ENCODE measurements around the gene NEDD4L.
A peak's percentile ranks its signal among the peaks of the same experiment; 100 is the strongest.
"Not testable (repeated sequence)": the region's sequence is repeated elsewhere in the genome, so short reads cannot be mapped to it uniquely, and the experiment has no call there.

NEDD4L gene

GRCh38 chr18:58027341-58027740 lies 16.7 kb upstream of the NEDD4L start:
- no peak for DNase-seq

- DNase-seq, result no peak
Observed at GRCh38 chr18:58028109-58028784, 15.8 kb upstream of the NEDD4L start.

GRCh38 chr18:58032233-58032632 lies 11.8 kb upstream of the NEDD4L start:
- DNase-seq, result no peak

- DNase-seq, result no peak
Observed at GRCh38 chr18:58033216-58033615, 10.8 kb upstream of the NEDD4L start.

- no peak for DNase-seq
Observed at GRCh38 chr18:58034370-58034769, 9.7 kb upstream of the NEDD4L start.

- DNase-seq, result no peak
Observed at GRCh38 chr18:58037163-58037562, 6.9 kb upstream of the NEDD4L start.

- DNase-seq, result no peak
Observed at GRCh38 chr18:58038063-58038462, 6.0 kb upstream of the NEDD4L start.

- DNase-seq, result no peak
Observed at GRCh38 chr18:58041633-58042032, 2.4 kb upstream of the NEDD4L start.

- DNase-seq, result no peak
Observed at GRCh38 chr18:58042826-58043490, 1.1 kb upstream of the NEDD4L start.

GRCh38 chr18:58044370-58045241 lies 580 bp downstream of the NEDD4L start:
- peak; percentile 79 for DNase-seq

- peak; percentile 68 for DNase-seq
Observed at GRCh38 chr18:58045242-58046092, 1.4 kb downstream of the NEDD4L start.

GRCh38 chr18:58046093-58046793 lies 2.2 kb downstream of the NEDD4L start:
- no peak for DNase-seq

- DNase-seq, result no peak
Observed at GRCh38 chr18:58046794-58047555, 2.9 kb downstream of the NEDD4L start.

GRCh38 chr18:58047556-58047882 lies 3.5 kb downstream of the NEDD4L start:
- DNase-seq, result no peak

GRCh38 chr18:58048081-58048642 lies 4.1 kb downstream of the NEDD4L start:
- no peak for DNase-seq

GRCh38 chr18:58049000-58049688 lies 5.1 kb downstream of the NEDD4L start:
- no peak for DNase-seq

- DNase-seq, result not testable (repeated sequence)
Observed at GRCh38 chr18:58050963-58051362, 6.9 kb downstream of the NEDD4L start.

GRCh38 chr18:58051765-58052460 lies 7.9 kb downstream of the NEDD4L start:
- DNase-seq, result no peak

GRCh38 chr18:58052960-58053359 lies 8.9 kb downstream of the NEDD4L start:
- DNase-seq, result no peak
